OCI-LY1 (cell line): Measurements from ENCODE around the gene TUBGCP6.

ENCODE experiments used
- CTCF ChIP-seq: fragments of 200-600 bp; sonication (generic), shearing (Covaris generic); IDR thresholded peaks from 2 replicates; pipeline ENCODE4 v1.5.1; 2017; ENCODE audit warnings: mild to moderate bottlenecking, antibody characterized with exemption, low read length, moderate library complexity, mixed read lengths
- EZH2 ChIP-seq: fragments of 200-600 bp; sonication (generic), shearing (Covaris generic); IDR thresholded peaks from 2 replicates; pipeline ENCODE4 v1.8.0; 2017; ENCODE audit warnings: borderline replicate concordance, mixed run types, mild to moderate bottlenecking, antibody characterized with exemption, low read length, moderate library complexity, mixed read lengths

DNA sequence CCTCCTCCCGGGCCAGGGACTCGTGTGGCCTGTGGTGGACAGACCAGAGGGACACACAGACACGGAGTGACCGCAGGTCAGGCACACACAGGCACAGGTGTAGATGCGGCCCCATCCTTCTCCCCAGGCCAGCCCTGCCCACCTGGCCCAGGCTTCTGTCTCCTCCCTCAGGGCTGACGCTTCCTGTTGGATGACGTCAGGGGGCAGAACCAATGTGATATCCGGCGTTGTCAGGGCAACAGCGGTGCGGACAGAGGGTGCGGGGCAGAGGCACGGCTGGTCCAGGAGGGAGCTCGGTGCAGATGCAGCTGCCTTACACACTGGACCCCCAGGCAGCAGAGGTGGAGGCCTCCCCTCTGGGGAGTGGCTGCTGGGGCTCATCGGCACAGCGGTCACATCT lies 2.9 kb upstream of the TUBGCP6 start:
- TF ChIP-seq EZH2 (no peak), CTCF (no peak)
